GM21786 (cell line): ENCODE data around the gene TTC19.

Experiments used
- ATAC-seq: cut with Tn5 transposase; IDR thresholded peaks from one replicate; pipeline ENCODE4 v1.9.1; 2021; ENCODE audit not compliant: unreplicated experiment

Gene TTC19

GRCh38 chr17:15999141-15999973 is at the start of gene TTC19, which contains the start of gene ZSWIM7:
Gene TTC19, plus strand, starts transcription at chr17:15999824. Its CDS starts 25 bp downstream, at chr17:15999849.
Gene ZSWIM7, minus strand, starts transcription at chr17:15999704. Its CDS starts 110 bp downstream, at chr17:15999594.
- ATAC-seq: peak; percentile 90

GRCh38 chr17:15951368-15952047 is 48.1 kb upstream of the TTC19 start:
- no peak for ATAC-seq

- no peak for ATAC-seq
Observed at GRCh38 chr17:15952048-15952532, 47.5 kb upstream of the TTC19 start.

GRCh38 chr17:15952916-15953790 is 46.5 kb upstream of the TTC19 start:
- ATAC-seq: no peak

GRCh38 chr17:15954222-15954621 is 45.4 kb upstream of the TTC19 start:
- no peak for ATAC-seq

- no peak for ATAC-seq
Observed at GRCh38 chr17:15955793-15956541, 43.7 kb upstream of the TTC19 start.

- no peak for ATAC-seq
Observed at GRCh38 chr17:15957206-15957605, 42.4 kb upstream of the TTC19 start.

- ATAC-seq: no peak
Observed at GRCh38 chr17:15957608-15958307, 41.9 kb upstream of the TTC19 start.

GRCh38 chr17:15958484-15958854 is 41.2 kb upstream of the TTC19 start:
- no peak for ATAC-seq

GRCh38 chr17:15963670-15964110 is 35.9 kb upstream of the TTC19 start:
- ATAC-seq: no peak

GRCh38 chr17:15965528-15965927 is 34.1 kb upstream of the TTC19 start:
- ATAC-seq: no peak

GRCh38 chr17:15966183-15966878 is 33.3 kb upstream of the TTC19 start:
- no peak for ATAC-seq

GRCh38 chr17:15966879-15967248 is 32.8 kb upstream of the TTC19 start:
- no peak for ATAC-seq

- no peak for ATAC-seq
Observed at GRCh38 chr17:15967706-15968399, 31.8 kb upstream of the TTC19 start.

GRCh38 chr17:15969463-15969862 is 30.2 kb upstream of the TTC19 start:
- ATAC-seq: no peak

GRCh38 chr17:15970500-15970899 is 29.1 kb upstream of the TTC19 start:
- no peak for ATAC-seq

GRCh38 chr17:15971098-15971678 is 28.4 kb upstream of the TTC19 start:
- no peak for ATAC-seq

GRCh38 chr17:15971882-15972281 is 27.7 kb upstream of the TTC19 start:
- no peak for ATAC-seq
